ENCODE results near the gene PCLAF.
A peak's percentile ranks its signal among the peaks of the same experiment; 100 is the strongest.
"Not testable (repeated sequence)": the region's sequence is repeated elsewhere in the genome, so short reads cannot be mapped to it uniquely, and the experiment has no call there.

The PCLAF gene

GRCh38 chr15:64361259-64361658 lies 20.0 kb downstream of the PCLAF start:
- DNase-seq (ENCODE audit: low read depth), result no peak

GRCh38 chr15:64356710-64357040 lies 24.6 kb downstream of the PCLAF start:
- no peak for DNase-seq (ENCODE audit: low read depth)

- peak; percentile 81 for DNase-seq (ENCODE audit: low read depth)
Observed at GRCh38 chr15:64355944-64356709, 25.1 kb downstream of the PCLAF start, which contains the start of gene CSNK1G1. Gene CSNK1G1 (minus strand): TSS chr15:64356173. CDS start chr15:64300499, 55,674 bp downstream.

- DNase-seq (ENCODE audit: low read depth), result peak; percentile 13
Observed at GRCh38 chr15:64355348-64355943, 25.8 kb downstream of the PCLAF start.

- no peak for DNase-seq (ENCODE audit: low read depth)
Observed at GRCh38 chr15:64354688-64355344, 26.4 kb downstream of the PCLAF start.

- no peak for DNase-seq (ENCODE audit: low read depth)
Observed at GRCh38 chr15:64351265-64351664, 30.0 kb downstream of the PCLAF start.

GRCh38 chr15:64349375-64349774 lies 31.9 kb downstream of the PCLAF start:
- DNase-seq (ENCODE audit: low read depth), result no peak

GRCh38 chr15:64348455-64348854 lies 32.8 kb downstream of the PCLAF start:
- no peak for DNase-seq (ENCODE audit: low read depth)

GRCh38 chr15:64346242-64346641 lies 35.0 kb downstream of the PCLAF start:
- not testable (repeated sequence) for DNase-seq (ENCODE audit: low read depth)

GRCh38 chr15:64344651-64345294 lies 36.5 kb downstream of the PCLAF start:
- no peak for DNase-seq (ENCODE audit: low read depth)

GRCh38 chr15:64343841-64344240 lies 37.4 kb downstream of the PCLAF start:
- DNase-seq (ENCODE audit: low read depth), result no peak

GRCh38 chr15:64343222-64343621 lies 38.0 kb downstream of the PCLAF start:
- DNase-seq (ENCODE audit: low read depth), result no peak

- DNase-seq (ENCODE audit: low read depth), result no peak
Observed at GRCh38 chr15:64341961-64342360, 39.3 kb downstream of the PCLAF start.

- DNase-seq (ENCODE audit: low read depth), result no peak
Observed at GRCh38 chr15:64340355-64340754, 40.9 kb downstream of the PCLAF start.

- no peak for DNase-seq (ENCODE audit: low read depth)
Observed at GRCh38 chr15:64337761-64338160, 43.5 kb downstream of the PCLAF start.

- DNase-seq (ENCODE audit: low read depth), result no peak
Observed at GRCh38 chr15:64333986-64334929, 47.0 kb downstream of the PCLAF start.

GRCh38 chr15:64333516-64333915 lies 47.7 kb downstream of the PCLAF start:
- DNase-seq (ENCODE audit: low read depth), result no peak

GRCh38 chr15:64331668-64332067 lies 49.6 kb downstream of the PCLAF start:
- not testable (repeated sequence) for DNase-seq (ENCODE audit: low read depth)

GRCh38 chr15:64326975-64327374 lies 54.3 kb downstream of the PCLAF start:
- DNase-seq (ENCODE audit: low read depth), result not testable (repeated sequence)

- DNase-seq (ENCODE audit: low read depth), result not testable (repeated sequence)
Observed at GRCh38 chr15:64326458-64326857, 54.8 kb downstream of the PCLAF start.

GRCh38 chr15:64324165-64324877 lies 56.9 kb downstream of the PCLAF start:
- DNase-seq (ENCODE audit: low read depth), result no peak
